GM23248 (cell line): ENCODE data around the gene MAP4K3.

Experiments
- EZH2 ChIP-seq: fragments of 200-600 bp; sonication (generic); IDR thresholded peaks from 2 replicates; pipeline ENCODE4 v1.6.1; 2018; ENCODE audit warnings: antibody characterized with exemption, mild to moderate bottlenecking; ENCODE audit not compliant: insufficient read depth, poor library complexity, severe bottlenecking
- EZH2phosphoT487 ChIP-seq: fragments of 200-600 bp; sonication (generic); IDR thresholded peaks from 2 replicates; pipeline ENCODE4 v1.6.1; 2018; ENCODE audit warnings: antibody characterized with exemption, moderate library complexity, mild to moderate bottlenecking, low read depth; ENCODE audit not compliant: insufficient read depth

DNA sequence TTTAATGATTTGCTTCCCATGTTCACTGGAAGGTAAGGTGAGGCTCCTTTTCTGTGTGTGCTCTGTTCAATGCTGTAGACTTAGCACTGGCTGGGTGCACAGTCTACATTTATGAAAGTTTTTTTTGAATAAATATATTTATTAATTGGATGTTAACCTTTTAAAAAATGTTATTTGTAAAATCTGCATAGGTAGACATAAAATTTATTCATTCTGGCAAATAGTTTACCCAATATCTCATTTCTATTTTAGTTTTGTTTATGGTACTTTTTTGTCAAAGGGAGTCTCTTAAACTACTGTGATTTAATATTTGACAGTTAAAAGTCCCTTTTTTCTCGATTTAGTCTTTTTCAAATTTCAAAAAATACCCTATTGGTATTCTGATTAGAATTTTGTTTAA lies 213.2 kb downstream of the MAP4K3 start:
- no peak for TF ChIP-seq EZH2
- TF ChIP-seq EZH2phosphoT487: no peak
